Measurements from ENCODE around the gene TAS2R41. TPM values are rescaled to one million over a fixed set of nuclear protein-coding genes. Genes with fewer than 3 reads are reported as not detected.

The TAS2R41 gene
- not detected for total RNA-seq (2013)
- polyA plus RNA-seq (under 1 TPM in 1 of 3 donors, not detected in 2; 0.19 TPM), polyA minus RNA-seq (1.3 and 1.7 TPM in 2 replicates), total RNA-seq (0 to 0.54 (median 0.25) reads per million in 11 experiments)

DNA sequence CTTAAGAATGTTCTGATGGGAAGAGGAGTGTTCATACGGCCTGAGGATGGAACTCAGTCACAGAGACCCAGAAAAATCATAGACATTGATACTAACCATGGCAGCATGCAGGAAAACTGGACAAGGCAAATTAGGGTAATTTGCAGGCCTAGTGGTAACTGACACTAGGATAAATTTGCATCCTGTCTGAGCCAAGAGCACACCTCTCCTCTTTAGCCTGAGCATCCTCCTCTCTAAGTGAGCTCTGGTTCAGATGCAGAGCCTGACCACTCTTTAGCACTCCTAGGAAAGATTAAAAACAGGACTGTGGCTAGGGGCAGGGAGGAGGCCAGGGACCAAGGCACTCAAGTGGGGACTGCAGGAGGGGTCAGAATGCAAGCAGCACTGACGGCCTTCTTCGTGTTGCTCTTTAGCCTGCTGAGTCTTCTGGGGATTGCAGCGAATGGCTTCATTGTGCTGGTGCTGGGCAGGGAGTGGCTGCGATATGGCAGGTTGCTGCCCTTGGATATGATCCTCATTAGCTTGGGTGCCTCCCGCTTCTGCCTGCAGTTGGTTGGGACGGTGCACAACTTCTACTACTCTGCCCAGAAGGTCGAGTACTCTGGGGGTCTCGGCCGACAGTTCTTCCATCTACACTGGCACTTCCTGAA, at the start of gene TAS2R41:
Gene TAS2R41 (plus strand): TSS at position 373 of the 650 bp plus-strand sequence. CDS start 0 bp downstream, at position 373.
- H3K36me3 ChIP-seq (replicated peaks in 1 of 2; ENCODE audit: control insufficient read depth in 1 of 2, insufficient read depth in 2 of 2, low read length in 2 of 2): peaks cover 0 to 12% of the 10 kb centered on the region in 2 donors
- Mint-ChIP-seq H3K27me3 (ENCODE audit: low read depth in 3 of 3) (no peaks in the 10 kb centered on the region), H3K4me3 (no peak within 1 kb of the TSS), H3K4me1 (peaks cover 12% of the 10 kb centered on the region), H3K36me3 (peaks cover 6 to 9% of the 10 kb centered on the region in 2 donors), H3K27ac (peak within 1 kb of the TSS in 1 of 7 donors; percentile 46), H3K9me3 (peaks cover 0 to 4% (median 3%) of the 10 kb centered on the region in 7 donors)
- TF ChIP-seq, protein P1, sequence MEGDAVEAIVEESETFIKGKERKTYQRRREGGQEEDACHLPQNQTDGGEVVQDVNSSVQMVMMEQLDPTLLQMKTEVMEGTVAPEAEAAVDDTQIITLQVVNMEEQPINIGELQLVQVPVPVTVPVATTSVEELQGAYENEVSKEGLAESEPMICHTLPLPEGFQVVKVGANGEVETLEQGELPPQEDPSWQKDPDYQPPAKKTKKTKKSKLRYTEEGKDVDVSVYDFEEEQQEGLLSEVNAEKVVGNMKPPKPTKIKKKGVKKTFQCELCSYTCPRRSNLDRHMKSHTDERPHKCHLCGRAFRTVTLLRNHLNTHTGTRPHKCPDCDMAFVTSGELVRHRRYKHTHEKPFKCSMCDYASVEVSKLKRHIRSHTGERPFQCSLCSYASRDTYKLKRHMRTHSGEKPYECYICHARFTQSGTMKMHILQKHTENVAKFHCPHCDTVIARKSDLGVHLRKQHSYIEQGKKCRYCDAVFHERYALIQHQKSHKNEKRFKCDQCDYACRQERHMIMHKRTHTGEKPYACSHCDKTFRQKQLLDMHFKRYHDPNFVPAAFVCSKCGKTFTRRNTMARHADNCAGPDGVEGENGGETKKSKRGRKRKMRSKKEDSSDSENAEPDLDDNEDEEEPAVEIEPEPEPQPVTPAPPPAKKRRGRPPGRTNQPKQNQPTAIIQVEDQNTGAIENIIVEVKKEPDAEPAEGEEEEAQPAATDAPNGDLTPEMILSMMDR (IDR thresholded peaks at IDR 0.05): no peak
- intact Hi-C loops (cut with micrococcal nuclease): no loop called here
- H2AFZ ChIP-seq (ENCODE audit: insufficient read depth, low read depth, low read length, poor library complexity, severe bottlenecking): no peak within 1 kb of the TSS
- H3K4me3 ChIP-seq (replicated peaks in 1 of 3; ENCODE audit: low read depth in 2 of 3, low read length in 3 of 3): no peak within 1 kb of the TSS
- no peaks in the 10 kb centered on the region for H3K27me3 ChIP-seq (ENCODE audit: control insufficient read depth in 2 of 2, insufficient read depth in 2 of 2, low read length in 2 of 2)
- H4K20me1 ChIP-seq (ENCODE audit: insufficient read depth, low read length): no peaks in the 10 kb centered on the region
- H3K4me1 ChIP-seq (ENCODE audit: control insufficient read depth in 1 of 2, insufficient read depth in 2 of 2, low read length in 2 of 2): peaks cover 0 to 7% of the 10 kb centered on the region in 2 donors
- H3K9me3 ChIP-seq (replicated peaks in 1 of 2; ENCODE audit: control insufficient read depth in 1 of 2, insufficient read depth in 1 of 2, low read length in 2 of 2): no peaks in the 10 kb centered on the region
- no peak within 1 kb of the TSS for H3K9ac ChIP-seq (ENCODE audit: insufficient read depth, low read length, poor library complexity, severe bottlenecking)
- no peak for DNase-seq
- 92% methylated on average over 4 of the region's 10 CpGs for WGBS (ENCODE audit: insufficient coverage)
- no peak within 1 kb of the TSS for H3K4me2 ChIP-seq (replicated peaks; ENCODE audit: extremely low read depth, low read length, poor library complexity, severe bottlenecking)
- H3K79me2 ChIP-seq (ENCODE audit: insufficient read depth, low read length): peaks cover 8% of the 10 kb centered on the region
- H3K27ac ChIP-seq (ENCODE audit: low read depth in 1 of 2, low read length in 2 of 2): no peak within 1 kb of the TSS

- peaks cover 0 to 12% of the 10 kb centered on the region in 2 donors for H3K36me3 ChIP-seq (replicated peaks in 1 of 2; ENCODE audit: control insufficient read depth in 1 of 2, insufficient read depth in 2 of 2, low read length in 2 of 2)
- peak overlapping the region in 1 of 3 experiments; percentile 27 for H3K4me3 ChIP-seq (replicated peaks in 1 of 3; ENCODE audit: low read depth in 2 of 3, low read length in 3 of 3)
- H2AFZ ChIP-seq (ENCODE audit: insufficient read depth, low read depth, low read length, poor library complexity, severe bottlenecking): no peak overlapping the region
- H3K27me3 ChIP-seq (ENCODE audit: control insufficient read depth in 2 of 2, insufficient read depth in 2 of 2, low read length in 2 of 2): no peaks in the 10 kb centered on the region
- peak; percentile 32 to 46 (median 32) for DNase-seq
- H3K9me3 Mint-ChIP-seq: peaks cover 0 to 2% (median 0%) of the 10 kb centered on the region in 7 donors
- no peaks in the 10 kb centered on the region for H3K9me3 ChIP-seq (replicated peaks in 1 of 2; ENCODE audit: control insufficient read depth in 1 of 2, insufficient read depth in 1 of 2, low read length in 2 of 2)
- H3K27ac ChIP-seq (ENCODE audit: low read depth in 1 of 2, low read length in 2 of 2): peak overlapping the region; percentile 19 to 70
- H3K4me3 Mint-ChIP-seq: peak overlapping the region; percentile 63 to 80
- H3K79me2 ChIP-seq (ENCODE audit: insufficient read depth, low read length): peaks cover 3% of the 10 kb centered on the region
- peaks cover 21% of the 10 kb centered on the region for H3K4me1 Mint-ChIP-seq
- 80% methylated on average over 1 of the region's 10 CpGs for WGBS (ENCODE audit: insufficient coverage)
- peaks cover 11 to 16% of the 10 kb centered on the region in 2 donors for H3K4me1 ChIP-seq (ENCODE audit: control insufficient read depth in 1 of 2, insufficient read depth in 2 of 2, low read length in 2 of 2)
- peak overlapping the region; percentile 47 for H3K4me2 ChIP-seq (replicated peaks; ENCODE audit: extremely low read depth, low read length, poor library complexity, severe bottlenecking)
- H3K27ac Mint-ChIP-seq: peak overlapping the region; percentile 58 to 96 (median 94)
- no peak overlapping the region for H3K9ac ChIP-seq (ENCODE audit: insufficient read depth, low read length, poor library complexity, severe bottlenecking)
- TF ChIP-seq, protein P1 (IDR thresholded peaks at IDR 0.05): no peak
- H4K20me1 ChIP-seq (ENCODE audit: insufficient read depth, low read length): no peaks in the 10 kb centered on the region
- intact Hi-C loops (cut with micrococcal nuclease): no loop called here
- H3K36me3 Mint-ChIP-seq: peaks cover 4 to 25% of the 10 kb centered on the region in 2 donors
- no peaks in the 10 kb centered on the region for H3K27me3 Mint-ChIP-seq (ENCODE audit: low read depth in 3 of 3)
Observed at GRCh38 chr7:143429770-143430698, 47.6 kb upstream of the TAS2R41 start.
